ENCODE data around the gene LSP1.

Gene LSP1

GRCh38 chr11:1868056-1868635 lies 15.3 kb downstream of the LSP1 start:
- no peak overlapping the region for H3K4me3 ChIP-seq (ENCODE audit: low read depth, low read length)
- TF ChIP-seq, protein P1, sequence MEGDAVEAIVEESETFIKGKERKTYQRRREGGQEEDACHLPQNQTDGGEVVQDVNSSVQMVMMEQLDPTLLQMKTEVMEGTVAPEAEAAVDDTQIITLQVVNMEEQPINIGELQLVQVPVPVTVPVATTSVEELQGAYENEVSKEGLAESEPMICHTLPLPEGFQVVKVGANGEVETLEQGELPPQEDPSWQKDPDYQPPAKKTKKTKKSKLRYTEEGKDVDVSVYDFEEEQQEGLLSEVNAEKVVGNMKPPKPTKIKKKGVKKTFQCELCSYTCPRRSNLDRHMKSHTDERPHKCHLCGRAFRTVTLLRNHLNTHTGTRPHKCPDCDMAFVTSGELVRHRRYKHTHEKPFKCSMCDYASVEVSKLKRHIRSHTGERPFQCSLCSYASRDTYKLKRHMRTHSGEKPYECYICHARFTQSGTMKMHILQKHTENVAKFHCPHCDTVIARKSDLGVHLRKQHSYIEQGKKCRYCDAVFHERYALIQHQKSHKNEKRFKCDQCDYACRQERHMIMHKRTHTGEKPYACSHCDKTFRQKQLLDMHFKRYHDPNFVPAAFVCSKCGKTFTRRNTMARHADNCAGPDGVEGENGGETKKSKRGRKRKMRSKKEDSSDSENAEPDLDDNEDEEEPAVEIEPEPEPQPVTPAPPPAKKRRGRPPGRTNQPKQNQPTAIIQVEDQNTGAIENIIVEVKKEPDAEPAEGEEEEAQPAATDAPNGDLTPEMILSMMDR (IDR thresholded peaks at IDR 0.05; ENCODE audit: insufficient read depth, low read depth, low read length, missing control alignments), result no peak
- DNase-seq (ENCODE audit: low read depth), result no peak

- DNase-seq (ENCODE audit: low read depth), result no peak
- TF ChIP-seq, protein P1 (IDR thresholded peaks at IDR 0.05; ENCODE audit: insufficient read depth, low read depth, low read length, missing control alignments), result no peak
Observed at GRCh38 chr11:1868636-1869291, 15.9 kb downstream of the LSP1 start.

GRCh38 chr11:1869427-1870325 lies 16.8 kb downstream of the LSP1 start:
- H3K4me3 ChIP-seq (ENCODE audit: low read depth, low read length), result no peak overlapping the region
- no peak for DNase-seq (ENCODE audit: low read depth)
- TF ChIP-seq, protein P1 (IDR thresholded peaks at IDR 0.05; ENCODE audit: insufficient read depth, low read depth, low read length, missing control alignments), result no peak

More at GRCh38 chr11:1868636-1869291, 15.9 kb downstream of the LSP1 start:
- H3K4me3 ChIP-seq (ENCODE audit: low read depth, low read length), result no peak overlapping the region

DNA sequence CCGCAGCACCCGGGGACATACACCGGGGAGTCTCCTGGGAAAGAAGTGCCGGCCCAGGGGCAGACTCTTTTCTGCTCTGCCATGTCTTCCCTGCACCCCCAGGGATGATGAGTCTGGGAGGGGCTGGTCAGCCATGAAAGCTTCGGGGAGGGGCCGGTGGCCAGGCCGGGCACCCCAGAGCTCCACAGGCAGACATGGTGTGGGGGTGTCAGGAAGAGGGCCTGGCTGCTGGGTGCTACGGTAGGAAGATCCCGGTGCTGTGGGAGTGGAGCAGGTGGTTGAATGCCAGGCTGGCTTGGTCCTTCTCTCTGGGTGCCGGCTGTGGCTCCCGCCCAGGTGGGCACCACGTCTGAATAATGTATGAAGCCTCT lies 17.4 kb downstream of the LSP1 start:
- TF ChIP-seq, protein P1 (IDR thresholded peaks at IDR 0.05; ENCODE audit: insufficient read depth, low read depth, low read length, missing control alignments), result no peak
- DNase-seq (ENCODE audit: low read depth), result no peak
- no peak overlapping the region for H3K4me3 ChIP-seq (ENCODE audit: low read depth, low read length)

DNA sequence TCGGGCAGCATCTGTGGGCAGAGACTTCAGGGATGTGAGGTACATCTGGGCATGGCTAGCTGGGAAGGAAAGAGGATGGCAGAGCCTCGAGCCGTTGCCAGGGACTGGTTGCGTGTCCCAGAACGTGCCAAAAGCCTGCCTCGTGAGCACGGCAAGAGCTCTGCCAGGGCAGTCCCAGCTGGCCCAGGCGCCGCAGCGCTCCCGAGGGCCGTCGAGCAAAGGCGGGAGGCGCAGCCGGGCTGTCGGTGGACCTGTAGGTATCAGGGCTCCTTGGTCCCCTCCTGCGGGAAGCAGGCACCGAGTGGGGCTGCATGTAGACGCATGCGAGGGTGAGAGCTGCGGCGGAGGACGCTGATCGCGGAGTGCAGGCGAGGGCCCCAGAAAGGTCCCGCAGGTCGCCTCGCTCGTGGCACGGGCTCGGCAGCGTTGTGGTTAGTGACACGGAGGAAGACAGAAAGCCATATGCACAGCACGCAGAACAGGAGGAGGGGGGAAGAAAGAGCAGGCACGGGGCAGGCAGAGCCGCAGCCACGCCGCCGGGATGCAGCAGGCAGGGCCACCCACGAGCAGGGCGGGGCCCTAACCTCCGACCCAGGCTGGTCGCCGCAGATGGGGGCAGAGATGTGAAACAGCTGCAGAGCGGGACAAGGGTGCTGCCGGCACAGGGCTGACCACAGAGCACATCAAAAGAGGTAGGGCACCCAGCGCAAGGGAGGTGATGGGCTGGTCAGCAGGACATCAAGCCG lies 18.0 kb downstream of the LSP1 start:
- TF ChIP-seq, protein P1 (IDR thresholded peaks at IDR 0.05; ENCODE audit: insufficient read depth, low read depth, low read length, missing control alignments), result no peak
- DNase-seq (ENCODE audit: low read depth), result no peak
- no peak overlapping the region for H3K4me3 ChIP-seq (ENCODE audit: low read depth, low read length)

- TF ChIP-seq, protein P1 (IDR thresholded peaks at IDR 0.05; ENCODE audit: insufficient read depth, low read depth, low read length, missing control alignments), result no peak
- H3K4me3 ChIP-seq (ENCODE audit: low read depth, low read length), result no peak overlapping the region
Observed at GRCh38 chr11:1871531-1871930, 18.6 kb downstream of the LSP1 start.

More at GRCh38 chr11:1871531-1871930, 18.6 kb downstream of the LSP1 start:
- no peak for DNase-seq (ENCODE audit: low read depth)
